Smooth muscle cell of the brain vasculature (primary cell): ENCODE data around the gene CEP89.
A peak's percentile ranks its signal among the peaks of the same experiment; 100 is the strongest.
"Not testable (repeated sequence)": the region's sequence is repeated elsewhere in the genome, so short reads cannot be mapped to it uniquely, and the experiment has no call there.

Experiments
- DNase-seq: peaks from one replicate; pipeline ENCODE4 v3.0.0-alpha.2; 2012; ENCODE audit warnings: low read depth, low spot score

CEP89 gene

DNA sequence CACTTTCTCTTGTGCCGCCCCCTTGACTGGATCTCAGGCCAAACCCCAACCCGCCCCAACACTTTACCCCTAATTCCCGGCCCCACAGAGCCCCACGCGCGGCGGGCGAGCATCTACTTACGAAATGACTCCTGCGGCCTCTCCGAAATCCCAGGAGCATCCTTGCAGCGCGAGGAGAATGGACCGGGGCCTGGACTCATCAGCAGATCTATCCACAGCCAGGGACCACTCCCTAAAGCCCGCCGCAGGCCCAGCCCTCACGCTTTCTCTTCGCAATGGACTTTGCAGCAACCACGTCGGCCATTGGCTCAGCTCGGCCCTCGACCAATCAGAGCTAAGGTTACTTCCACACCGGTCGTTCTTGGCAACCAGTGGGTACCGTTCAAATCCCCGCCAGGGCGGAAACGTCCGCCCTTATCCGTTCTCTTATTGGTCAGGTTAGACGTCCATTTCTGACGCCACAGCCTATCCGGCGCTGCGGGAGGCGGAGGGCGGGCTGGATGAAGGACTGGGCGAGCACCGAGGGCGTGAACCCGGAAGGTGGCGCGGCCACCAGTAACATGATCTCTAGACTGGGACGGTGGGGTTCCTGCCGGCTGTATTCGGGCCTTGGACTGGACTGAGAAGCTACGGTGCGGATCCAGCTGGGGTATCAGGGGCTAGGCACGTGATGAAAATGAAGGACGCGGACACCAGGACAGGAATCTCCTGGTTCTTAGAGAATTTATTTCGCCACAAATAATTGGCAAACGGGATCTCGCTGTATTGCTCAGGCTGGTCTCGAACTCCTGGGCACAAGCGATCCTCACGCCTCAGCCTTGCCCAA is at the start of gene CEP89, which contains the start of gene FAAP24:
TSS of gene CEP89 (minus strand) at position 244 of the 826 bp plus-strand sequence. CDS start at position 160, 84 bp downstream.
TSS of gene FAAP24 (plus strand) at position 528 of the 826 bp plus-strand sequence. CDS start 955 bp downstream, outside the sequence.
- DNase-seq = peak; percentile 99

DNA sequence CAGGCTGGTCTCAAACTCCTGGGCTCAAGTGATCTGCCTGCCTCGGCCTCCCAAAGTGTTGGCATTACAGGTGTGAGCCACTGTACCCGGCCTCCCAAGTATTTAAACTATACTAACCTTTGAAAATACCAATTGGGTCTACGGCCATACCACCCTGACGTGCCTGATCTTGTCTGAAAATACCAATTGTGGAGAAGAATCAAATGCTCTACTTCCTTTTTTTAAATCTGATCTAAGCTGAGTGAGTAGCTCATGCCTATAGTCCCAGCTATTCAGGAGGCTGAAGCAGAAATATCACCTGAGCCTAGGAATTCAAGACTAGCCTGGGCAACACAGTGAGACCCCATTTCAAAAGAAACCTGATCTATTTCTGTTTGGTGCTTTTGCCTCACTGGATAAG is 39.1 kb upstream of the CEP89 start:
- not testable (repeated sequence) for DNase-seq

DNA sequence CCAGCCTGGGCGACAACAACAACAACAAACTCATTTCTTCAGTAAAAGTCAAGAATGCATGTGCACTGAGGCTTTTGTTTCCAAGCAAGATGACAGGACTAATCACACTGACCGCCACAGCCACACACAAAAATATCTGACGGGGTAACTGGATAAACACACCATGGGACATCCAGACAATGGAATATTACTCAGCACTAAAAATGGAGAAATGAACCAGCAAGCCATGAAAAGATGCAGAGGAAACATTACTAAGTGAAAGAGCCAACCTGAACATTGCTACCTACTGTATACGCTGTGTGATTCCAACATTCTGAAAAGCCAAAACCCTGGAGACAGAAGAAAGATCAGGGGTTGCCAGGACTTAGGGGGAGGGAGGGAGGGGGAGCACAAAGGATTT is 37.0 kb upstream of the CEP89 start:
- no peak for DNase-seq

DNA sequence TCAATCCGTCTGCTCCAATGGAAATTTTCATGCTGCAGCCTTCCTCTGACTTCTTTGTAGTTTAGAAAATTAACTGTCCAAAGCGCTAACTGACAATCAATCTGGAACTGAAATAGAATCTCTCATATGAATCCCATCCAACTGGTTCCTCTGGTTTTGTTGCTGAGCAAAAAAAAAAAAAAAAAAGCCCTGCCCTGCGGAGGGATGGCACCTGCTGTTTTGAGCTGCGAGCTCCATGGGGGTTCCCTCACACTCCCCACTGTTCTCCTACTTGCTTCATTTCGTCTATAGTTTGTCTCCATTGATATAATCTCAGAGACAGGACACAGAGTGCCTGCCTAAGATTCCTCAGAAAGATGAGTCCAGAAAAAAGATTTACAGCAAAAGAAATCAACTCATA is 33.7 kb upstream of the CEP89 start:
- DNase-seq = no peak

DNA sequence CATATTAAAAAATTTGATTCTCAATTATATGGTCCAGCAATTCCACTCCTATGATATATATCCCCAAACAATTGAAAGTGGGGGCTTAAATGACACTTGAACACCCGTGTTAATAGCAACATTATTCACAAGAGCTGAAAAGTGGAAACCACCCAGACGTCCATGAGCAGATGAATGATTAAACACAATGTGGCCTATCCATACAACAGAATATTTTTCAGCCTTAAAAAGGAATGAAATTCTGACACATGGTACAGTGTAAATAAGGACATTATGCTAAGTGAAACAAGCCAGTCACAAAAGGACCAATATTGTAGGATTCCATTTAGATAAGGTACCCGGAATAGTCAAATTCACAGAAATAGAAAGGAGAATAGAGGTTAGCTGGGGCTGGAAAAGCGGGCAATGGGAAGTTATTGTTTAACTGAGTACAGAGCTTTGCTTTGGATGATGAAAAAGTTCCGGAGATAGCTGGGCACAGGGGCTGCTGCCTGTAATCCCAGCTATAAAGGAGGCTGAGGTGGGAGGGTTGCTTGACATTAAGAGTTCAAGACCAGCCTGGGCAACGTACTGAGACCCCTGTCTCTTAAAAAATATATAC is 31.8 kb upstream of the CEP89 start:
- not testable (repeated sequence) for DNase-seq

DNA sequence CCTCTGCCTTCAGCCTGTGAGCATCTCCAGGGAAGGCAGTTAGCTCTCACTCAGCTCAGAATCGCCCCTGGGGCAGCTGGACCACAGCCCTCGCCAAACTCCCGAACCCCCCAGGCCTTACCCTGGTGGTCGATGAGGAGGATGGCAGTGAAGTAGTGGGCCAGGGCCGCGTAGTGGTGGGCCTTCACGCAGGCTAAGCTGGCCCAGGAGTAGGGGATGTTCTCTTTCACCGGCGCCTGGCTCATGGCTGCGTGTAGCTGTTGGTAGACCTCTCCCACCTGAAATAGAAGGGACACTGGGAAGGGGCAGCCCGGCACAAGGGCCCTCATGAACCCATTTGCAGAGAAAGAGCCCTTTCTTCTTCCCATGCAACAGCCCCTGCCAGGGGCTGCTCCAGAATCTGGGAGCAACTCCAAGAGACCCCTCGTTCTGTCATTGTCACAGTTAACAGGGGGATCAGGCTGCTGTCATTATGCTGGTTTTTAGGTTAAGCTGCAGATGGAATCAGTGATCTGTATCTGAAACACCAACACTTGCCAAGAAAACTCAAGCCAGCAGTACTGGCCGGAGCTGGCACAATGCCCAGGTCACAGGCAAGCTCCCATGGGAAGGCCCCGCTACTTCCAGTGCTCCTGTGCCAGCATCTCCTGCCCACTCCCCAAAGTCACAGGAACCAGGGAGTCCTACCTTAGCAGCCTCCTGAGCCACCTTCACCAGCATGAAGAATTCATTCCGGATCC is 30.5 kb upstream of the CEP89 start:
- not testable (repeated sequence) for DNase-seq

DNA sequence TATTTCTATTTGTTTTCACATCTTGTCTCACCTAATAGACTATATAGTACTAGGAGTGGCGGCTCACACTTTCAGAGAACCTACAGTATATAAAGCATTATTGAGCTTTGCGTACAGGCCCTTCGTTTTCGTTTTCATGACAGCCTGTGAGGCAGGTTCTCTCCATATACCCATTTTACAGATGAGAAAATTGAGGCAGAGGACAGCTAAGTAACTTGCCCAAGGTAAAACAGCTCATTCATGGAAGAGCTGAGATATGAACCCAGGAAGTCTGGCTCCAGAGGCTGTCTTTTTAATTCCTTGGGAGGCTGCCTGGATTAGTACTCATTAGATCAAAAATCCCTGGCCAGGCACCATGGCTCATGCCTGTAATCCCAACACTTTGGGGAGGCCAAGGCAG is 29.2 kb upstream of the CEP89 start:
- DNase-seq = no peak

DNA sequence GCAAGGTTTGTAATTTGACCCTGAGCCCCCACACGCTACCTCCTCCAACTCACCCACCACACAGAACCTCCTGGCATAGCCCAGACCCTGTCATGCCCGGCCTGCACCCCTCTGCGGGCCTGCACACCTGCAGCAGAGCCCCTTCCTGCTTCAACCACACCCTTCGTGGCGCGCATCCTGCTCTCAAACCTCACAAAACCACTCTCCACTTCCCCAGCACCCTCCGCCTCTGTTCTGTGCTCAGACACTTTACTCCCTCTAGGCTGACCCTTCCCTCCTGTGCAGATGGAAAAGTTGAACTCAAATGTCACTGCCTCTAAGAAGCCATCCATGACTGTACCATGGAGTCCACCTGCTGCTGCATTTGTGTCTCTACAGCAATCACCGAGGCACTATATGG is 28.8 kb upstream of the CEP89 start:
- no peak for DNase-seq

DNA sequence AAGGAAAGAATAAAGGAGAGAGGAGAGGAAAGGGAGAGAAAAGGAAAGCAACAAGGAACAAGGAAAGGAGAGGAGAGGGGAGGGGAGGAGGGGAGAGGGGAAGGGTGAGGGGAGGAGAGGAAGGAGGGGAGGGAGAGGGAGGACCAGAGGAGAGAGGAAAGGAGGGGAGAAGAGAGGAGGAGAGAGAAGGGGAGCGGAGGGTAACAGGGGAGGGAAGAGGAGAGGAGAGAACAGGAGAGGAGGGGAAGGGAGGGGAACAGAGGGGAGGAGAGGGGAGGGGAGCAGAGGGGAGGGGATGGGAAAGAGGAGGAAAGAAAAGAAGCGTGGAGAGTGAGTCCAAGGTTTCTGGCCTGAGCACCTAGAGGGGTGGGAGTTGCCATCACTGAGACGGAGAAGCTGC is 27.0 kb upstream of the CEP89 start:
- no peak for DNase-seq

DNA sequence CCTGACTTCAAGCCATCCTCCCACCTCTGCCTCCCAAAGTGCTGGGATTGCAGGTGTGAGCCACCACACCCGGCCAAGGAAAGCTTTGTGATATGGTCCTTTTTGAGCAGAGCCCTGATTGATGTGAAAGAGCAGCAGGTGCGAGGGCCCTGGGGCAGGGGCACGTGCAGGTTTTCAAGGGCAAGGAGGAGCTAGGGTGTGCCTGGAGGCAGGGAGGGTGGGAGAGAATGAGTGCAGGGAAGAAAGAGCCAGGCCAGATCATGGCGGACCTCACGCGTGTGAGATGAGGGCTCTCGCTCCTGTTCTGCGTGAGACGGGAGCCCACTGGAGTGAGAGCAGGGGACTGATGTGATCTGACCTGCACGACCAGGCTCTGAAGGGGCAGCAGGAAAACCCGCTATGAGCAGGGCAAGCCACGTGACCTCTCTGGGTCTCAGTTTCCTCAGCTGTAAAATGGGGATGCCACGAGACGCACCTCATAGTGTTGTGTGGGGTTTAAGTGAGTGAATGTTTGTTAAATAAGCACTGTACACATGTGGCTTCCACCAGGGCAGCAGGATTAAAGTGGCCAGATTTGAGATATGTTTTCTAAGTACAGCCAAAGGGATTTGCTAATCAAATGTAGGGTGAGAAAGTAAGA is 26.1 kb upstream of the CEP89 start:
- DNase-seq = no peak

DNA sequence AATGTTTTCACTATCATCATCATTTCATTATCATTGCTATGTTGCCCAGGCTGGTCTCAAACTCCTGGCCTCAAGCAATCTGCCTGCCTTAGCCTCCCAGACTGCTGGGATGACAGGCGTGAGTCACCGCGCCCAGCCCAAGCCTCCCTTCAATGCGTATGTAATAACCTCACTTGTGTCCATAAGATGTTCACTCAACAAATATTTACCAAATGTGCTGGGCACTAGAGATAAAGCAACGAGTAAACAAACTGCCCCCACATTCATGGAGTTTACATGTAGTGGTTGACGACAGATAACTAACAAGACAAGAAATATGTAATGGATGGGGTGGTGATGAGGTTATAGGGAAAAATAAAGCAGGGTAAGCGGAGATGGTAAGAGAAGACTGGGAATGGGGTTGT is 25.3 kb upstream of the CEP89 start:
- DNase-seq = not testable (repeated sequence)

DNA sequence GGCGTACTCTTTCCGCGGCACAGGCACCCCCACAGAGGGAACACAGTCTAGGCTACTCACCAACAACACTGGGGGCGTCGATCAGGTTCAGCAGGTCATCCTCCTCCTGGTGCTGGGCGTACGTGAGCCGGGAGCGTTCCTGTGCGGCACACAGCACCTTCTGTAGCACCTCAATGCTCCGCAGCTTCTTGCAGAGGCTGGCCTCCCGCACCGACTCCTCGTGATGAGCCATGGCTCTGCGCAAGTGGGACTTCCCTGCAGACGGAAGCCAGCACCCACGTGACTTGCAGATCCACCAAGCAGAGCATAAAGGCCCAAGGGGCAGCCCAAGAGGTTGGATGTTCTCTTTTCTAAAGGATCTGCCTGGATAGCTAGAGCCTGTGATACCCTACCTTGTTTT is 24.2 kb upstream of the CEP89 start:
- not testable (repeated sequence) for DNase-seq

DNA sequence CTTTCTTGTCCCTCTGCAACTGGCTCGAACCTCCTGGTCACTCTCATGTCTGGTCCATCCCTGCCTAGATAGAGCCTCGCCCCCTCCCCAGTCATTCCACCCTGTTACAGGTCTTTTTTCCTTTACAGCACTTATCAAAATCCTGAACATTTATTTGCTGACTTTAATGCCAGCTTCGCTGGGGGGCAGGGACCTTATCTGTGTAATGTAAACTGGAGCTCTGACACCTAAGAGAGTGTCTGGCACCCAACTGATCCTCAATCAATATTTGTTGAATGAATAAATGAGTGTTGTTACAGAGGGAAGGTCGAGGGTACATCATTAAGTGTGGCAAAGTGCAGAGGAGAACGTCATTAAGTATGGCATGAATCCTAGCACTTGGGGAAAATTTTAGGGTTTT is 17.0 kb upstream of the CEP89 start:
- DNase-seq = no peak

DNA sequence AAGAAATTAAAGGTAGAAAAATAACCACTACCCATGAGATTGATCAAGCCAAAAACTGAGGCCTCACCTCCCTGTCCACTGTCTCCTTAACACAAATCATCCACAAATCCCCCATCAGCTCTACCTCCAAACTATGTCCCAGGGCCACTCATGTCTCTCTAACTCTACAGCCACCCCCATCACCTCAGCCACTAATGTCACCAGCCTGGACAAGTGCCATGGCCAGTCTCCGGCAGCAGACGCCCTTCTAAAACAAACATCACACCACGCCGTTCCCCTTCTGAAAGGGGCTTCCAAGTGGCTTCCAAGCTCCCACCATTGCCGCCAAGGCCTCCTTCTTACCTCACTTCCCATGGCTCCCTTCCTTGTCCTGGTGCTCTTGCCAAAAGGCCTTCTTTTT is 16.5 kb upstream of the CEP89 start:
- not testable (repeated sequence) for DNase-seq

DNA sequence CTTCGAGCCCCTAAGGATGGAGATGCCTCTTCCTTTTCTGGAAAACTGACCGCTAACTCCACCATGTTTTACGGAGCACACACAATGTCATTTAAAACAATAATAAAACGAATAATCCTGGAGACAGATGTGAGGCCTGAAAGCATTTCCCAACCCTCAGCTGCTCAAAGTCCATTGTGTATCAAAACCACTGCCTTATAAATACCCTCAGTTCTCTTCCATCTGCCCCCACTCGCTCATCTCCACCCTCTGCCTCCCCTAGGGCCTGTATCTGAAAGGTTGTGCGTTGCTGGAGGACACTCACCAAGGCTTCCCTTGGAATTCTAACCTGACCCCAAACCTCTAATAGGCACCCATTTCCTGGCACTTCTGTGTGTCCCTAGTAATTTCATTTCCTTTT is 10.7 kb upstream of the CEP89 start:
- DNase-seq = not testable (repeated sequence)

DNA sequence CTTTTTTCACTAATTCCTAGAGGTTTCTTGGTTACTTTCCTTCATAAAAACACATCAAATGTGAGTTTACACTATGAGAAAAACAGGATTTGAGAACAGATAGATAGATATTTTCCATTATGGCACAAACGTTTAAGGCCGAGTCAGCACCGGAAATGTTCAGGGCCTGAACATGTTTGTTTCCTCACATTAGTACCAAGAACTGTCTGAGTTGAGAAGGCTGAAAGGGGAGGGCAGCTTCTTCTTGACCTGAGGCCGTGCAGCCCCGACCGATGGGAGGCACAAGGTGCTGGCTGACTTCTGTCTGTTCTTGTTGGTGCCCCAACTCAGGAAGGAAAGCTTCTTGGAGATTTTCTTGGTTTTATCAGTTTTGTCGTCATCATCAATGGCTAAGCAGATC is 8.0 kb upstream of the CEP89 start:
- not testable (repeated sequence) for DNase-seq

DNA sequence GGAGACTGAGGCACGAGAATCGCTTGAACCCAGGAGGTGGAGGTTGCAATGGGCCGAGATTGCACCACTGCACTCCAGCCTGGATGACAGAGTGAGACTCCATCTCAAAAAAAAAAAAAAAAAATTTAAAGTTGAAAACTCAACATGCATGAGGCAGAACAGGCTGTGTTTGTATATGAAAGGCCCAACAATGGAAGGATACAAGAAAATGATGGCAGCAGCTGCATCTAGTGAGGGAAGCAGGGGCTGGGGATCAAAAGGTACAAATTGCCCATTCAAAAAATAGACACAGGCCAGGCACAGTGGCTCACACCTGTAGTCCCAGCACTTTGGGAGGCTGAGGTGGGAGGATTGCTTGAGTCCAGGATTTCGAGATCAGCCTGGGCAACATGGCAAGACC is 6.1 kb upstream of the CEP89 start:
- not testable (repeated sequence) for DNase-seq

DNA sequence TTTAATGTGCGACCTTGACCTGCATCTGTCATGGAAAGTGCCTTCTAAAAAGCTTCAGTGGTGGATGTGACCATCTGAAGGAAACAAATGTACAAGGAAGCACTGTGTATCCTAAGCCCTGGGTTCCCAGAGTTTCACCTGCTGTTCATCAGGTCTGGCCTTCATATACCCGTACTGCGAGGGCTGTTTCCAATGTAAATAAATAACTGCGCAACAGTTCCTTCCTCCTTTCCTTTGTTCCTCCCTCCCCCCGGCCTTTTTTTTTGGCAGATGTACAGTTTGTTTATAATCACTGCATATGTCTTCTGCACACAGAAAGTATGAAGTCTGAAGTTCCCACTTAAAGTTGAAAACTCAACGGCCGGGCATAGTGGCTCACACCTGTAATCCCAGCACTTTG is 5.5 kb upstream of the CEP89 start:
- DNase-seq = no peak

DNA sequence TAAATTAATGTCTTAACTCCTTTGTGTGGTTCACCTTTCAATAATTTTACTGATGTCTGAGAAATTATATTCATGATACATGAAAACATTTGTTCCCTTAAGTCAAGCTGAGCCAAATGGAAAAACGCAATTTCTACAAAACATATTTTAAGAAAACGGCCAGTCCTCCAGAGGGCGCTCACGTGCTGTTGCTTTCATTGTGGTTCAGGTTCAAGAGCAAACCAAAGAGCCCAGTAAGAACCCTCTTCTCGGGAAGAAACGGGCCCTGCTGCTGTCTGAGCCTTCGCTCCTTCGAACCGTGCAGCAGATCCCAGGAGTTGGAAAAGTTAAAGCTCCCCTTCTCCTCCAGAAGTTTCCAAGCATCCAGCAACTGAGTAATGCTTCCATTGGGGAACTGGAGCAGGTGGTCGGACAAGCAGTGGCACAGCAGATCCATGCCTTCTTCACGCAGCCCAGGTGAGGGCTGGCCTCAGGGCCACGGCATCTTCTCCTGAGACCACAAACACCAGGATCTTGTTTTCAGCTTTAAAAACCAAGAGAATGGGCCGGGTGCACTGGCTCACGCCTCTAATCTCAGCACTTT is 4.6 kb upstream of the CEP89 start:
- peak; percentile 55 for DNase-seq

DNA sequence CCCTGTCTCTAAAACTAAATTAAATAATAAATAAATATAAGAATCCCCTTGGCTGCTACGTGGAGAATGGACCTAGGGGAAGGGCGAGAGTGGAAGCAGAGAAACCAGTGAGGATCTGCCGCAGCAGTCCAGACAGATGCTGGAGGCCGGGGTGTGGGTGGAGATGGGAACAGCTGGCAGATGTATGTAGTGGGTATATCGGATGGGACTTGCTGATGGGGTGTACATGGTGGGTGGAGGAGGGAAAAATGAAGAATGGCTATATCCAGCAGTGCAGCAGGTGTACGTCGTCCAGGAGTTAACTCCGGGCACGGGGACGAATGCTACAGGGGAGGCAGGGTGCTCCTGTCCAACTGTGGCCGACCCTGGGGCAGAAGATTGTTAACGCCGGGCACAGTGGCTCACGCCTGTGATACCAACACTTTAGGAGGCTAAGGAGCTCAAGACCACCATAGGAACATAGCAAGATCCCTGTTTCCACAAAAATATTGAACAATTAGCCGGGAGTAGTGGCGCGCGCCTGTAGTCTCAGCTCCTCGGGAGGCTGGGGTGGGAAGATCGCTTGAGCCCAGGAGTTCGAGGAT is 654 bp downstream of the CEP89 start:
- DNase-seq = no peak

DNA sequence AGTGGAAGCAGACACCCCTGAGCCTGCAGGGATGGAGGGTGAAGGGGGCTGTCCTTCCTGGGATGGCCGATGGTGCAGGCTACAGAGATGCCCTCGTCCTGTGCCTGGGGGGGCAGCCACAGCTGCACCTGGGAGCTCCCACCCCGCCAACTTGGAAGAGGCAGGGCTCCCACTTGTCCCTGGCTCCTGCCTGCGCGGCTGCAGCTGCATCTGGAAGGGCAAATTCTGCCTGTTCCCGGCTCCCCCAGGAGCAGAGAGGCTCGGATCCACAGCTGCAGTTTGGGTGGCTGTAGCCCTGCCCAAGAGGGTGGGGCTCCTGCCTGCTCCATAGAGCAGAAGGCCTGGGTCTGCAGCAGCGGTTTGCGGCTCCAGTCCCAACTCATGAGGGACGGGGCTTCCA is 2.2 kb downstream of the CEP89 start:
- DNase-seq = no peak
